Subcutaneous adipose tissue (tissue), 4 donors: ENCODE measurements around the gene TMEM128. TPM values are rescaled to one million over a fixed set of nuclear protein-coding genes. Genes with fewer than 3 reads are reported as not detected.

Experiments
- CTCF ChIP-seq: fragments of 450-650 bp; IDR thresholded peaks from one replicate; pipeline ENCODE4 v1.5.1; 2016; ENCODE audit warnings: low read depth, mild to moderate bottlenecking, control low read depth, antibody characterized with exemption, moderate library complexity
- total RNA-seq, 4 donors: library from RNA; depleted of rRNA; stranded (reverse); fragments of >200 nt; gene quantifications; one replicate each; pipeline ENCODE4 v1.1.0, GENCODE V29; 2016

The TMEM128 gene
- total RNA-seq, 4 donors from 2014 or later = 15.2 to 24.5 (median 17.3) TPM

DNA sequence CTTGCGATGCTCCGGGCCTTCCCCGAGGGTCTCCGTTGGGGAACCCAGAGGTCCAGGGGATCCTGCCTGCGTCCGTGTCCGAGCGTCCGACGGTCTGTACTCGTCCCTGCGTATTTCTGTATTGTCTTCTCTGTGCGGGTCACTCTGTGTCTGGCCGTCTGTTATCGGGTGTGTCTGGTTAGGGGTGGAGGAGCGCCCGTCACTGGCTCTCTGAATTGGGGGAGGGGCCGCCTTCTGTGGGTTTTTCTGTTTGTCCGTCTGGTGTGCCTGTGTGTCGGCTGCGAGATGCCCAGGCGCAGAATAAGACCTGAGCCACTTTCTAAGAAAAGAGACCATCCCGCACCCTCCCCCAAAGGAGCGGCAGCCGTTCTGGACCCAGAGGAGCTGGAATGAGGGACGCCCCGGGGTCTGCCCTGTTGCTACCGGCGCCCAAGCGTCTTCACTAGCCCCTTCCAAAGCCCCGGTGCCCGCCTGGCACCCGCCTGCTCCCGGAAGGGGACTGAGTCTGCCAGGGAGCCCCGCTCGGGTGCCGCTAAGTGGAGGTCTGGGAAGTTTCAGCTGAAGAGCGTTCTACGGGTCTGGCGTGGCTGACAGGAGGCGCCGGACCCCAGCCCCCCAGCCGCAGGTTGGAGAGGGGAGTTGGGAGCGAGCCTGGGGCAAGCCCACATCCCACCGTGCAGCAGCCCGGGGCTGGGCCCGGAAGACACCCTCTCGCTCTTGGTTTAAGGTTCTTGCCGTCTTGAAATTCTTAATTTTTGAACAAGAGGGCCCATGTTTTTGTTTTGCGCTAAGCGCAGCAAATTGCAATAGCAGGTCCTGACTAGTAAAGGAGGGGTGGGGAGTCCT is 20.3 kb downstream of the TMEM128 start:
- no peak for TF ChIP-seq CTCF

DNA sequence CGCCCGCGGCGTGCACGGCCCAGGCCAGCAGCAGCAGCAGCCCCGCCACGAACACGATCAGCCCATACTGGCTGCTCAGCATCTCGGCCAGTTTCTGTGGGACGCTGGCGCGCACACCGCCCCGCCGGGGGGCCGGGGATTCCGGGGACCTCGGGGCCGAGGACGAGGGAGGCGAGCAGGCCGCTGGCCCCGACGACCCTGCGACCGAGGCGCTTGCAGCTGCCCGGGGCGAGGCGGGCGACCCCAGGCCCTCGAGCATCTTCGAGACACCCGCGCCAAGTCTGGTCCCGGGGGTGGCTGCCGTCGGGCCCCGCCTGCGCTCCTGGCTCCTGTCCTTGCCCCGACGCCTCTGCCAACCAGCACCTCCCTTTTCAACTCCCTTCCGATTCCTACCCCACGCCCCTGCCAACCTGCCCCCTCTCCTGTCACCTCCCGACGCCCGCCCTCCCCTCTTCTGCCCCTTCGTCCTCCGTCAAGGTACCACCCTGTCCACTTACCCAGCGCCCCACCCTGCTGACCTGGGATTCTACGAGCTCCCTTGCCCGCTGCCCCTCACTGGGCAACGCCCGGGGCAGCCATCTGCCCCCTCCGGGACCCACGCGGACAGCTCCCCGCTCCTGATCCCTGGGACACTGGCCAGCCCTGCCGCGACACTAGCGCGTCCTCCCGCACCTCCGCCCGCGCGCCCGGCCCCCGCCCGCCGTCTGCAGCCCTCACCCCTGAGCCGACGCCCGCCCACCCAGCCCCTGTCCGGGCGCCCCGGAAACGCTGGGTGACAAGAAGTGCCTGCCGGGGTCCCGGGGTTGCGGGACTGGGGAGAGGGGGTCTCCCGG is 21.2 kb downstream of the TMEM128 start, which contains the start of gene OTOP1:
TSS of gene OTOP1 (minus strand) at position 324 of the 833 bp plus-strand sequence. CDS start at position 259, 65 bp downstream.
- no peak for TF ChIP-seq CTCF

- TF ChIP-seq CTCF = no peak
Observed at GRCh38 chr4:4225915-4226605, 22.0 kb downstream of the TMEM128 start.

- TF ChIP-seq CTCF = no peak
Observed at GRCh38 chr4:4217113-4217512, 30.9 kb downstream of the TMEM128 start.

DNA sequence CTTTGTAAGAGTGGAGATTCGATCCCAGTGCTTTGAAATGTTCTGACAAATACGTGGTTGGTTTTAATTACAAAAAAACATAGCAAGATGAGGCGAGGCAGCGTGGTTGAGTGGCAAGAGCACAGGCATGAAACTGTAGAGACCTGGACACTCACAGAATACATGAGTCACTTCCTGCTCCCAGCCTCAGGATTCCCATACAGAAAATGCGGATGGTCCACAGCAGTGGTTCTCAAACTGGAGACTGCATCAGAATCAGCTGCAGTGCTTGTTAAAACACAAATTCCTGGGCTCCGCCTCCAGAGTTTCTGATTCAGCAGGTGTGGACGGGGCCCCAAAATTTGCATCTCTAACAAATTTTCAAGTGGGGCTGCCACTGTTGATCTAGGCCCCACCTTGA is 31.4 kb downstream of the TMEM128 start:
- no peak for TF ChIP-seq CTCF

GRCh38 chr4:4206204-4206603 is 41.8 kb downstream of the TMEM128 start:
- no peak for TF ChIP-seq CTCF

GRCh38 chr4:4204401-4204745 is 43.6 kb downstream of the TMEM128 start:
- TF ChIP-seq CTCF = no peak
